Neural cell (in vitro differentiated cells): ENCODE measurements around the gene GPAT2. TPM values are rescaled to one million over a fixed set of nuclear protein-coding genes. Genes with fewer than 3 reads are reported as not detected.
A peak's percentile ranks its signal among the peaks of the same experiment; 100 is the strongest.
"Not testable (repeated sequence)": the region's sequence is repeated elsewhere in the genome, so short reads cannot be mapped to it uniquely, and the experiment has no call there.

Experiments used
- H2AFZ ChIP-seq: fragments of 200-600, 300-800 bp; sonication (generic), shearing (Covaris generic); 2 replicates; pipeline ENCODE4 v1.6.0; 2014; ENCODE audit warnings: low read depth, mild to moderate bottlenecking, antibody characterized with exemption, low read length, moderate library complexity
- H3F3A ChIP-seq: fragments of 200-600 bp; shearing (Covaris generic); 2 replicates; pipeline ENCODE4 v1.6.1; 2016; ENCODE audit warnings: mild to moderate bottlenecking, moderate library complexity, mixed read lengths, antibody characterized with exemption, low read length; ENCODE audit not compliant: insufficient read depth, poor library complexity, severe bottlenecking
- H3K27ac ChIP-seq: fragments of 200-600, 300-800 bp; sonication (generic), shearing (Covaris generic); 2 replicates; pipeline ENCODE4 v1.5.1; 2014; ENCODE audit warnings: mild to moderate bottlenecking, low read length, moderate library complexity
- H3K27me3 ChIP-seq: fragments of 300-800, 200-600 bp; sonication (generic), shearing (Covaris generic); 2 replicates; pipeline ENCODE4 v1.6.0; 2014; ENCODE audit warnings: mild to moderate bottlenecking, low read depth, low read length, moderate library complexity; ENCODE audit not compliant: insufficient read depth
- H3K36me3 ChIP-seq: fragments of 300-800, 200-600 bp; sonication (generic), shearing (Covaris generic); 2 replicates; pipeline ENCODE4 v1.5.1; 2014; ENCODE audit warnings: mild to moderate bottlenecking, antibody characterized with exemption, low read length, moderate library complexity; ENCODE audit not compliant: insufficient read depth
- H3K4me2 ChIP-seq: fragments of 300-800, 200-600 bp; sonication (generic), shearing (Covaris generic); 2 replicates; pipeline ENCODE4 v1.6.0; 2014; ENCODE audit warnings: mild to moderate bottlenecking, low read length
- H3K4me3 ChIP-seq: fragments of 300-800, 200-600 bp; sonication (generic), shearing (Covaris generic); 2 replicates; pipeline ENCODE4 v1.5.1; 2014; ENCODE audit warnings: mild to moderate bottlenecking, low read length, moderate library complexity
- H3K79me2 ChIP-seq: fragments of 200-600 bp; shearing (Covaris generic); replicated peaks from 2 replicates; pipeline ENCODE4 v1.6.0; 2014; ENCODE audit warnings: mild to moderate bottlenecking, low read length, moderate library complexity; ENCODE audit not compliant: insufficient read depth
- H3K9ac ChIP-seq: fragments of 300-800, 200-600 bp; sonication (generic), shearing (Covaris generic); 2 replicates; pipeline ENCODE4 v1.6.1; 2016; ENCODE audit warnings: mild to moderate bottlenecking, low read length, mixed read lengths
- H3K9me2 ChIP-seq: fragments of 200-600 bp; shearing (Covaris generic); 2 replicates; pipeline ENCODE4 v1.6.1; 2016; ENCODE audit warnings: mild to moderate bottlenecking, low read length, mixed read lengths; ENCODE audit not compliant: insufficient read depth
- H3K9me3 ChIP-seq: fragments of 200-600, 300-800 bp; sonication (generic), shearing (Covaris generic); 2 replicates; pipeline ENCODE4 v1.6.1; 2016; ENCODE audit warnings: mild to moderate bottlenecking, mixed run types, low read length, moderate library complexity, mixed read lengths
- H4K20me1 ChIP-seq: fragments of 200-600 bp; shearing (Covaris generic); 2 replicates; pipeline ENCODE4 v1.6.1; 2016; ENCODE audit warnings: mild to moderate bottlenecking, mixed run types; ENCODE audit not compliant: insufficient read depth
- CTCF ChIP-seq: fragments of 450-650 bp; IDR thresholded peaks from 2 replicates; pipeline ENCODE4 v1.5.1; 2014; ENCODE audit warnings: antibody characterized with exemption, mild to moderate bottlenecking, moderate library complexity; ENCODE audit not compliant: poor library complexity, severe bottlenecking
- EP300 ChIP-seq: fragments of 450-650 bp; conservative IDR thresholded peaks from 2 replicates; pipeline ENCODE4 v1.6.1; 2014; ENCODE audit warnings: antibody characterized with exemption, mild to moderate bottlenecking, moderate library complexity; ENCODE audit not compliant: poor library complexity, severe bottlenecking
- EZH2 ChIP-seq: fragments of 200-600, 300-800 bp; shearing (Covaris generic), sonication (generic); IDR thresholded peaks from 2 replicates; pipeline ENCODE4 v1.6.1; 2014; ENCODE audit warnings: antibody characterized with exemption, low read length, borderline replicate concordance, mild to moderate bottlenecking; ENCODE audit not compliant: insufficient read depth, poor library complexity, severe bottlenecking
- MXI1 ChIP-seq: fragments of 450-650 bp; conservative IDR thresholded peaks from 2 replicates; pipeline ENCODE4 v1.6.1; 2014; ENCODE audit warnings: antibody characterized with exemption, mild to moderate bottlenecking; ENCODE audit not compliant: poor library complexity, severe bottlenecking
- POLR2AphosphoS5 ChIP-seq: IDR thresholded peaks from 2 replicates; pipeline ENCODE4 v1.6.1; 2012
- RAD21 ChIP-seq: fragments of 450-650 bp; conservative IDR thresholded peaks from 2 replicates; pipeline ENCODE4 v1.6.1; 2014; ENCODE audit warnings: antibody characterized with exemption, mild to moderate bottlenecking, moderate library complexity
- SMC3 ChIP-seq: fragments of 450-650 bp; conservative IDR thresholded peaks from 2 replicates; pipeline ENCODE4 v1.6.1; 2014; ENCODE audit warnings: antibody characterized with exemption, mild to moderate bottlenecking, moderate library complexity; ENCODE audit not compliant: poor library complexity
- TAF1 ChIP-seq: IDR thresholded peaks from 2 replicates; pipeline ENCODE4 v1.6.1; 2012; ENCODE audit warnings: low read depth
- polyA plus RNA-seq: library from polyadenylated mRNA; depleted of rRNA; stranded (reverse); fragments of >200 nt; gene quantifications from 2 replicates; pipeline ENCODE4 v1.2.3, GENCODE V29; 2014

GPAT2 gene
- polyA plus RNA-seq, 1 donor from 2014 or later, result not detected

- Histone ChIP-seq H3K9me2 (no peaks in the 10 kb centered on the region), H3K9ac (no peak overlapping the region), H3K4me2 (no peak overlapping the region), H3K27ac (no peak overlapping the region), H2AFZ (no peak overlapping the region), H4K20me1 (no peaks in the 10 kb centered on the region), H3K27me3 (no peaks in the 10 kb centered on the region), H3K9me3 (peaks cover 6% of the 10 kb centered on the region), H3K79me2 (no peaks in the 10 kb centered on the region), H3K4me3 (no peak overlapping the region), H3F3A (no peaks in the 10 kb centered on the region), H3K36me3 (no peaks in the 10 kb centered on the region)
- no peak for TF ChIP-seq EP300
- TF ChIP-seq MXI1, result no peak
- TF ChIP-seq EZH2, result no peak
- TF ChIP-seq SMC3, result no peak
- TF ChIP-seq CTCF, result no peak
Observed at GRCh38 chr2:96073170-96073775, 38.6 kb upstream of the GPAT2 start.

GRCh38 chr2:96072746-96073145 lies 38.0 kb upstream of the GPAT2 start:
- peak overlapping the region; percentile 31 for H3K9ac ChIP-seq
- H2AFZ ChIP-seq, result no peak overlapping the region
- H3K4me2 ChIP-seq, result no peak overlapping the region
- H3K36me3 ChIP-seq, result no peaks in the 10 kb centered on the region
- TF ChIP-seq TAF1 (no peak), RAD21 (no peak)
- no peaks in the 10 kb centered on the region for H3F3A ChIP-seq
- H3K9me2 ChIP-seq, result no peaks in the 10 kb centered on the region
- H3K27ac ChIP-seq, result peak overlapping the region; percentile 58
- H3K9me3 ChIP-seq, result peaks cover 6% of the 10 kb centered on the region
- no peaks in the 10 kb centered on the region for H3K27me3 ChIP-seq
- no peaks in the 10 kb centered on the region for H4K20me1 ChIP-seq
- no peaks in the 10 kb centered on the region for H3K79me2 ChIP-seq
- no peak overlapping the region for H3K4me3 ChIP-seq

- not testable (repeated sequence) for H3K9me3 ChIP-seq, H3K27me3 ChIP-seq, H3F3A ChIP-seq, H3K4me2 ChIP-seq, H3K9me2 ChIP-seq, H3K79me2 ChIP-seq, H3K4me3 ChIP-seq, H4K20me1 ChIP-seq, H2AFZ ChIP-seq, H3K36me3 ChIP-seq
- peak; percentile 55 for TF ChIP-seq POLR2AphosphoS5
- peak; percentile 80 for TF ChIP-seq EP300
- Histone ChIP-seq H3K9ac (peak overlapping the region; percentile 31), H3K27ac (peak overlapping the region; percentile 58)
Observed at GRCh38 chr2:96071977-96072491, 37.3 kb upstream of the GPAT2 start.

GRCh38 chr2:96071087-96071976 lies 36.6 kb upstream of the GPAT2 start:
- H3K9ac ChIP-seq, H3K27me3 ChIP-seq, H3K9me2 ChIP-seq, H4K20me1 ChIP-seq, H3K4me2 ChIP-seq, H3K9me3 ChIP-seq, H3K4me3 ChIP-seq, H2AFZ ChIP-seq, H3K79me2 ChIP-seq, H3K36me3 ChIP-seq, H3F3A ChIP-seq: not testable (repeated sequence)
- H3K27ac ChIP-seq, result peak overlapping the region; percentile 28

- not testable (repeated sequence) for H4K20me1 ChIP-seq, H3K9me3 ChIP-seq, H3K9ac ChIP-seq, H3K4me3 ChIP-seq, H3F3A ChIP-seq, H3K36me3 ChIP-seq, H3K27me3 ChIP-seq, H3K27ac ChIP-seq, H3K9me2 ChIP-seq, H3K4me2 ChIP-seq, H3K79me2 ChIP-seq, H2AFZ ChIP-seq
Observed at GRCh38 chr2:96070351-96070750, 35.6 kb upstream of the GPAT2 start.

GRCh38 chr2:96069878-96070277 lies 35.2 kb upstream of the GPAT2 start:
- not testable (repeated sequence) for H3K4me2 ChIP-seq, H3K9ac ChIP-seq, H3K27me3 ChIP-seq, H3F3A ChIP-seq, H2AFZ ChIP-seq, H3K9me2 ChIP-seq, H3K79me2 ChIP-seq, H3K4me3 ChIP-seq, H3K27ac ChIP-seq, H4K20me1 ChIP-seq, H3K36me3 ChIP-seq, H3K9me3 ChIP-seq
